AG09309 (cell line): ENCODE results near the gene PPP1R9A.

Source experiments
- DNase-seq: peaks from one replicate; pipeline ENCODE4 v3.0.0-alpha.2; 2010; ENCODE audit warnings: low read depth
- H3K4me3 ChIP-seq: 2 replicates; pipeline ENCODE4 v1.5.1; 2011; ENCODE audit warnings: mild to moderate bottlenecking, low read depth, low read length, moderate library complexity; ENCODE audit not compliant: control insufficient read depth
- CTCF ChIP-seq: IDR thresholded peaks from 2 replicates; pipeline ENCODE4 v1.5.1; 2011; ENCODE audit warnings: mild to moderate bottlenecking, low read depth, low read length, inconsistent platforms; ENCODE audit not compliant: insufficient read depth, control insufficient read depth; ENCODE audit errors: missing control alignments

The PPP1R9A gene

DNA sequence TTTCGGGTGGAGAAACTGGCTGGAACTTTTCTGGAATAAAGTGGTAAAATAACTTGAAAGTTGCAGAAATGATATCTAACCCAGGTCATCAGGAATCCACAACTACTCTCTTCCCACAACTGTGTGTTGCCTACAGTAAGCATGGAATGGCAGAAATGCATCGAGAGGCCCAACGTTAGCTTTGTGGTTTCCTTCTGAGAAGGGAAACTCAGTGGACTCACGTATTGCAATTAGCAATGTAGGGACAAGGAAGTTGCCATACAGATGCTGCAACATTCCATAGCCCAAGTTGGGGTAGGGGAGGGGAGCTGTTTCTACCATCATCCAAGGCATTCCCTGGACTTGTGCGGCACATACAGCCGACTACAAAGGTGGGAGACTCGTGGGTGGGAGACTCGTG is 415.0 kb downstream of the PPP1R9A start:
- TF ChIP-seq CTCF: no peak
- no peak overlapping the region for H3K4me3 ChIP-seq
- DNase-seq: no peak

GRCh38 chr7:95322854-95323253 is 415.5 kb downstream of the PPP1R9A start:
- H3K4me3 ChIP-seq: no peak overlapping the region
- no peak for DNase-seq
- TF ChIP-seq CTCF: no peak

DNA sequence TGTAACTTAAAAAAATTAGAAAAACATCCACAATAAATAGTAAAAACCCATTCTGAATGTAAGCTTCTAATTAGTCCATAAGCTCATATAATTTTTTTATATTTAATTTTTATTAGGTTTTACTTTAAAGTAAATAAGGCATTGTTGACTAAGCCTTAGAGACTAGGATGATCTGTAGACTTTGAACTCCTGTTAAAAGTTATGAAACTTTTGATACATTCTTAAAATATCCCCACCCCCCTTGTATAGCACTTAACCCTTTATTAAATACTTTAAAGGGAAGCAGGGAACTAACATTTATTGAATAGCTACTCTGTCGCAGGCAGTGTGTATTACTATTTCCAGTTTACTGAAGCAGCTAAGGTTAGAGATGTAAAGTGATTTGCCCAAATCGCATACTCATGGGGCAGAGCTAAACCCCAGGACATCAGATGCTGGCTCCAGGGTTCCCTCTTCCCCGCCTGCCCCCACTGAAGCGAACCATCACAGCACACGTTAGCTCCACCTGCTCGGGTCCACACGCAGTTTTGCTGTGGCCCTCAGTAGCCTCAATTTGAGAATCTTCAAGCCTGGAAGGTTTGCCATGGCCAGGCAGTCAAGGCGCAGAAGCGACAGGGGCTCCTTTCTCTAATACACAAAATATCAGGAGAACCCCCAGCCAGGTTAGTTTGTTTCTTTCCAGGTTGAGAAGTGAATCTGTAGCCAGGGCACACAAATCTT is 416.2 kb downstream of the PPP1R9A start:
- no peak overlapping the region for H3K4me3 ChIP-seq
- TF ChIP-seq CTCF: no peak
- no peak for DNase-seq

DNA sequence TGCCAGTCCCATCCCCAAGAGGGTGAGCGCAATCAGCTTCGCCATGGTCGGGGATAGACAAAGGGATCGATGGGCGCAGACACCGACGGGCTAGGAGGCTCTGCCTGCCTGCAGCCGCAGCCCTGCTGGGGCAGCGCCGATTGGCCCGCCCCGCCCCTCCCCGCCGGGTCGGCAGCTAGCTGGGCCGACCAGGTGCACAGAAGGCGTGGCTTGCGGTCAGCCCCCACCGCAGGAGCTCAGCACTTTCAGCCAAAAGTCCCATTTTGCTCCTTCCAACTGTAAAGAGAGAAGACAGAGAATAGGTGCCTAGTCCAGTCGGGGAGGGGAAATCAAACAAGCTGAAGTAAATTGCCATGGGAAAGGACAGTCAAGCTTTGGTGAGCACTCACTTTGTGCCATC is 417.0 kb downstream of the PPP1R9A start, which contains the start of gene PON1:
PON1 (minus strand) TSS at position 102 of the 400 bp plus-strand sequence; CDS start at position 45, 57 bp downstream.
- no peak within 1 kb of the TSS for H3K4me3 ChIP-seq
- no peak for TF ChIP-seq CTCF
- DNase-seq: no peak

DNA sequence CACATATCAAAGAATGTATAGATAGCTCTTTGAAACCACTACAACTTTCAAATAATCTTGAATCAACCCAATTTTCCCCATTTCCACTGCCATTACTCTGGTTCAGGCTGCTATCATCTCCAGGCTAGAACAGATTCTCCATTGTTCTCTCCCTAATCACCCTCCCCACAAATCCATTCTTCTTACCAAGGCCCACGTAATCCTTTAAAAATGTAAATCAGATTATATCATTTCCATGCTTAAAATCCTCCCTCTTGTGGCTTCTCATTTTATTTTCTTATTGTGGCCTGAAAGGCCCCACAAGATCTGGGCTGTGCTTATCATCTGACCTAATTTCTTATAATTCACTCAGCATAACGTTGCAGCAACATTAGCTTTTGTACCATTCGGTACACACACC is 420.0 kb downstream of the PPP1R9A start:
- H3K4me3 ChIP-seq: no peak overlapping the region
- TF ChIP-seq CTCF: no peak
- no peak for DNase-seq

DNA sequence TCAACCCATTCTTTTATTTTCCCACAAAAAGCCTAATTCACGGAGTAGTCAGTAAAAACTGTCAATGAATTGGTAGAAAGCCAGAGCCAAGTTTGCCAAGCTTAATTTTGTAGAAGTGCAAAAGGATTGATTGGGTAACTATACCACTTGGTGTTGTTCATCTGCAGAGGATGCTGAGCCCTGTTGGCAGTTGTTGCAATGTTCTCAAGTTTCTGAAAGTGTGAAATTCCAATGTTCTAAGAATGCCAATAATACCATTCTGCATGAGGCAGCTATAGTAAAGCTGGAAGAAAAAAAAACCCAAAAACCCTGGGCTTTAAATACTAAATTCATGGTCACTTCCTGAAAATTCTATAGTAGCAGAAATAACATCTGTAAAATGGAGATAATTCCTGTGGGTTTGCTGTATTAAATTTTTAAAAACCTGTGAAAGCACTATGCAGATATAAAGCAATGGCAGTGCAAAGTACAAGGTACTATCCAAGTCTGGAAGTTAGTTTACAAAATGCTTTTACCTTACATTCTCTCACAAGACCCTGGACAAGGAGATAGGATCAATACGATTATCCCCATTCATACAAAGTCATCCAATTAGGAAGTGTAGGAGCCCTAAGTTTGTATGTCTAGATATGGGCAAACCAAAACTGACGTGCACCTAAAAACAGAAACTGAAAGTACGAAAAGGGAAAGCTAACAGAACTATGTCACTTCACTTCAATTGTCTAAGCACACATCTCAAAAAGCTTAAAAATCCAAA is 423.0 kb downstream of the PPP1R9A start:
- no peak for DNase-seq
- H3K4me3 ChIP-seq: no peak overlapping the region
- no peak for TF ChIP-seq CTCF
